NCI-H510A (cell line): ENCODE measurements around the gene C6orf15.
A peak's percentile ranks its signal among the peaks of the same experiment; 100 is the strongest.

Experiments
- DNase-seq: peaks from one replicate; lab custom pipeline; 2025; lab: John Stamatoyannopoulos, UW

The C6orf15 gene

GRCh38 chr6:31107052-31107451 is 5.3 kb downstream of the C6orf15 start:
- no peak for DNase-seq

GRCh38 chr6:31103136-31103535 is 9.2 kb downstream of the C6orf15 start:
- DNase-seq = no peak

- DNase-seq = no peak
Measured at GRCh38 chr6:31098449-31098938, 13.9 kb downstream of the C6orf15 start.

GRCh38 chr6:31096656-31097055 is 15.7 kb downstream of the C6orf15 start:
- DNase-seq = no peak

- no peak for DNase-seq
Measured at GRCh38 chr6:31096215-31096614, 16.2 kb downstream of the C6orf15 start.

- no peak for DNase-seq
Measured at GRCh38 chr6:31094389-31094881, 17.9 kb downstream of the C6orf15 start.

- no peak for DNase-seq
Measured at GRCh38 chr6:31092769-31093505, 19.4 kb downstream of the C6orf15 start.

GRCh38 chr6:31092238-31092637 is 20.1 kb downstream of the C6orf15 start:
- no peak for DNase-seq

- DNase-seq = no peak
Measured at GRCh38 chr6:31091680-31092079, 20.7 kb downstream of the C6orf15 start.

- DNase-seq = no peak
Measured at GRCh38 chr6:31090973-31091364, 21.4 kb downstream of the C6orf15 start.

- DNase-seq = no peak
Measured at GRCh38 chr6:31090275-31090972, 22.0 kb downstream of the C6orf15 start.

- peak; percentile 52 for DNase-seq
Measured at GRCh38 chr6:31087494-31088089, 24.8 kb downstream of the C6orf15 start.

- DNase-seq = no peak
Measured at GRCh38 chr6:31086788-31087440, 25.5 kb downstream of the C6orf15 start.

GRCh38 chr6:31083742-31084354 is 28.5 kb downstream of the C6orf15 start:
- no peak for DNase-seq

- DNase-seq = no peak
Measured at GRCh38 chr6:31081872-31082271, 30.5 kb downstream of the C6orf15 start.

- peak; percentile 21 for DNase-seq
Measured at GRCh38 chr6:31079656-31080261, 32.6 kb downstream of the C6orf15 start.

GRCh38 chr6:31076611-31077010 is 35.8 kb downstream of the C6orf15 start:
- no peak for DNase-seq

GRCh38 chr6:31075528-31075927 is 36.8 kb downstream of the C6orf15 start:
- no peak for DNase-seq

GRCh38 chr6:31074401-31074800 is 38.0 kb downstream of the C6orf15 start:
- no peak for DNase-seq

- no peak for DNase-seq
Measured at GRCh38 chr6:31070711-31071197, 41.6 kb downstream of the C6orf15 start.

GRCh38 chr6:31068669-31069340 is 43.6 kb downstream of the C6orf15 start:
- DNase-seq = peak; percentile 31
